HepG2 (cell line): ENCODE results near the gene WWC2. TPM values are rescaled to one million over a fixed set of nuclear protein-coding genes. Genes with fewer than 3 reads are reported as not detected.

ENCODE experiments used
- DNMT3B ChIP-seq: conservative IDR thresholded peaks from 2 replicates; pipeline ENCODE4 v1.6.1; 2016; ENCODE audit warnings: missing biosample characterization, control low read depth
- NFIC ChIP-seq: IDR thresholded peaks from 2 replicates; pipeline ENCODE4 v1.6.1; 2012; ENCODE audit warnings: mild to moderate bottlenecking, low read length, inconsistent platforms
- PAWR ChIP-seq: sonication (generic); formaldehyde crosslinking; IDR thresholded peaks from 2 replicates; pipeline ENCODE4 v1.4.0; 2020; ENCODE audit warnings: missing genetic modification reagents, mild to moderate bottlenecking, borderline replicate concordance
- SRSF9 ChIP-seq: fragments of 200-400 bp; formaldehyde crosslinking; IDR thresholded peaks from 2 replicates; pipeline ENCODE4 v1.6.1; 2018; ENCODE audit warnings: borderline replicate concordance, mild to moderate bottlenecking, low read depth, low read length; ENCODE audit not compliant: insufficient read depth, poor library complexity, severe bottlenecking
- STAT5B ChIP-seq: sonication (generic); formaldehyde crosslinking; IDR thresholded peaks from 2 replicates; pipeline ENCODE4 v1.4.0; 2020; ENCODE audit warnings: missing genetic modification reagents
- ZFAT ChIP-seq: sonication (generic); formaldehyde crosslinking; conservative IDR thresholded peaks from 2 replicates; pipeline ENCODE4 v1.8.1; 2023; ENCODE audit warnings: missing genetic modification reagents, inconsistent platforms
- ZNF138 ChIP-seq: sonication (generic); formaldehyde crosslinking; IDR thresholded peaks from 2 replicates; pipeline ENCODE4 v1.5.0; 2020; ENCODE audit warnings: mild to moderate bottlenecking, low read depth, missing genetic modification reagents
- ZNF333 ChIP-seq: sonication (generic); formaldehyde crosslinking; IDR thresholded peaks from 2 replicates; pipeline ENCODE4 v1.4.0; 2020; ENCODE audit warnings: mild to moderate bottlenecking, missing genetic modification reagents, borderline replicate concordance
- ZNF577 ChIP-seq: sonication (generic); formaldehyde crosslinking; IDR thresholded peaks from 2 replicates; pipeline ENCODE4 v1.4.0; 2020; ENCODE audit warnings: mild to moderate bottlenecking, low read depth, missing genetic modification reagents, borderline replicate concordance
- polyA plus RNA-seq, 8 experiments: library from polyadenylated mRNA; depleted of rRNA in 3 of 8; stranded (reverse) in 7 of 8; unstranded in 1 of 8; fragments of >200 nt; fragmentation: Illumina TruSeq in 4 of 8; extraction: Trizol in 4 of 8; gene quantifications; 2 replicates each; pipeline versions ENCODE4 v1.2.1 to v1.2.3, GENCODE V29; 2011 to 2016; ENCODE audit warnings: low read depth in 4 of 8, missing spikeins in 1 of 8, mixed read lengths in 1 of 8; ENCODE audit not compliant: insufficient read depth in 1 of 8
- total RNA-seq, 5 experiments: library from RNA; depleted of rRNA; stranded (reverse); fragments of >200 nt; fragmentation: Illumina TruSeq; extraction: Trizol; gene quantifications; 2 replicates each; pipeline ENCODE4 v1.2.3, GENCODE V29; 2016; ENCODE audit warnings: low read depth in 1 of 5
- TF ChIP-seq, protein P1 (sequence below): sonication (generic); formaldehyde crosslinking; IDR thresholded peaks from 2 replicates; pipeline ENCODE4 v1.5.1; 2020; ENCODE audit warnings: mild to moderate bottlenecking, missing genetic modification reagents, borderline replicate concordance
- TF ChIP-seq, protein P2 (sequence below): sonication (generic); formaldehyde crosslinking; IDR thresholded peaks from 2 replicates; pipeline ENCODE4 v1.5.0; 2020; ENCODE audit warnings: mild to moderate bottlenecking, missing genetic modification reagents
- TF ChIP-seq, protein P3 (sequence below): sonication (generic); formaldehyde crosslinking; IDR thresholded peaks from 2 replicates; pipeline ENCODE4 v1.5.0; 2020; ENCODE audit warnings: missing genetic modification reagents, mild to moderate bottlenecking, borderline replicate concordance
- TF ChIP-seq, protein P4 (sequence below), 2 experiments: sonication (generic) in 1 of 2; formaldehyde crosslinking in 1 of 2; IDR thresholded peaks; 2 replicates each; pipeline versions ENCODE4 v1.5.1 to v1.6.1; 2011 to 2020; ENCODE audit warnings: borderline replicate concordance in 1 of 2, low read depth in 1 of 2, low read length in 1 of 2, mild to moderate bottlenecking in 1 of 2, missing genetic modification reagents in 1 of 2, moderate library complexity in 1 of 2
- TF ChIP-seq, protein P5 (sequence below): sonication (generic); formaldehyde crosslinking; IDR thresholded peaks from 2 replicates; pipeline ENCODE4 v1.4.0; 2020; ENCODE audit warnings: missing genetic modification reagents

The WWC2 gene
- total and polyA plus RNA-seq, 2 of the 13 experiments (the other 11 are each of a cell fraction or from before 2014, with no cell fraction given), result 40.0 to 50.1 TPM

DNA sequence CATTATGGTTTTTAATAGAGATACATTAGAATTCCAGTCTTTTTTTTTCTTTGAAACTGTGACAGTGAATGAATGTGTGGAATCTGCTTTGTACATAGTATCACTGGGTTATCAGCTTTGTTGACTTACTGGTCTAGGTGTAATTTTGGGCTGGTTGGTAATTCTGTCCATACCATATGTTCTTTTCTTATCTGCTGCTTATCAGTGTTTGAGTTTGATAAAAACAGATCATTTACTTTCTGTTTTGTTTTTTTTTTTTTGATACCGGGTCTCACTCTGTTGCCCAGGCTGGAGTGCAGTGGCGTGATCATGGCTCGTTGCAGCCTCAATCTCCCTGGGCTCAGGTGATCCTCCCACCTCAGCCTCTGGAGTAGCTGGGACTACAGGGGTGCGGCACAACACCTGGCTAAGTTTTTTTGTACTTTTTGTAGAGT lies 12.4 kb downstream of the WWC2 start (continued):
- TF ChIP-seq, protein P1, sequence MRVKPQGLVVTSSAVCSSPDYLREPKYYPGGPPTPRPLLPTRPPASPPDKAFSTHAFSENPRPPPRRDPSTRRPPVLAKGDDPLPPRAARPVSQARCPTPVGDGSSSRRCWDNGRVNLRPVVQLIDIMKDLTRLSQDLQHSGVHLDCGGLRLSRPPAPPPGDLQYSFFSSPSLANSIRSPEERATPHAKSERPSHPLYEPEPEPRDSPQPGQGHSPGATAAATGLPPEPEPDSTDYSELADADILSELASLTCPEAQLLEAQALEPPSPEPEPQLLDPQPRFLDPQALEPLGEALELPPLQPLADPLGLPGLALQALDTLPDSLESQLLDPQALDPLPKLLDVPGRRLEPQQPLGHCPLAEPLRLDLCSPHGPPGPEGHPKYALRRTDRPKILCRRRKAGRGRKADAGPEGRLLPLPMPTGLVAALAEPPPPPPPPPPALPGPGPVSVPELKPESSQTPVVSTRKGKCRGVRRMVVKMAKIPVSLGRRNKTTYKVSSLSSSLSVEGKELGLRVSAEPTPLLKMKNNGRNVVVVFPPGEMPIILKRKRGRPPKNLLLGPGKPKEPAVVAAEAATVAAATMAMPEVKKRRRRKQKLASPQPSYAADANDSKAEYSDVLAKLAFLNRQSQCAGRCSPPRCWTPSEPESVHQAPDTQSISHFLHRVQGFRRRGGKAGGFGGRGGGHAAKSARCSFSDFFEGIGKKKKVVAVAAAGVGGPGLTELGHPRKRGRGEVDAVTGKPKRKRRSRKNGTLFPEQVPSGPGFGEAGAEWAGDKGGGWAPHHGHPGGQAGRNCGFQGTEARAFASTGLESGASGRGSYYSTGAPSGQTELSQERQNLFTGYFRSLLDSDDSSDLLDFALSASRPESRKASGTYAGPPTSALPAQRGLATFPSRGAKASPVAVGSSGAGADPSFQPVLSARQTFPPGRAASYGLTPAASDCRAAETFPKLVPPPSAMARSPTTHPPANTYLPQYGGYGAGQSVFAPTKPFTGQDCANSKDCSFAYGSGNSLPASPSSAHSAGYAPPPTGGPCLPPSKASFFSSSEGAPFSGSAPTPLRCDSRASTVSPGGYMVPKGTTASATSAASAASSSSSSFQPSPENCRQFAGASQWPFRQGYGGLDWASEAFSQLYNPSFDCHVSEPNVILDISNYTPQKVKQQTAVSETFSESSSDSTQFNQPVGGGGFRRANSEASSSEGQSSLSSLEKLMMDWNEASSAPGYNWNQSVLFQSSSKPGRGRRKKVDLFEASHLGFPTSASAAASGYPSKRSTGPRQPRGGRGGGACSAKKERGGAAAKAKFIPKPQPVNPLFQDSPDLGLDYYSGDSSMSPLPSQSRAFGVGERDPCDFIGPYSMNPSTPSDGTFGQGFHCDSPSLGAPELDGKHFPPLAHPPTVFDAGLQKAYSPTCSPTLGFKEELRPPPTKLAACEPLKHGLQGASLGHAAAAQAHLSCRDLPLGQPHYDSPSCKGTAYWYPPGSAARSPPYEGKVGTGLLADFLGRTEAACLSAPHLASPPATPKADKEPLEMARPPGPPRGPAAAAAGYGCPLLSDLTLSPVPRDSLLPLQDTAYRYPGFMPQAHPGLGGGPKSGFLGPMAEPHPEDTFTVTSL (CRISPR knock-in tag), result peak; percentile 32; the same call in 1 of the 2 replicates
- no peak for TF ChIP-seq STAT5B (CRISPR knock-in tag)
- no peak for TF ChIP-seq SRSF9
- TF ChIP-seq PAWR (CRISPR knock-in tag), result no peak
- peak; percentile 96 for TF ChIP-seq ZFAT (CRISPR knock-in tag)
- TF ChIP-seq, protein P2, sequence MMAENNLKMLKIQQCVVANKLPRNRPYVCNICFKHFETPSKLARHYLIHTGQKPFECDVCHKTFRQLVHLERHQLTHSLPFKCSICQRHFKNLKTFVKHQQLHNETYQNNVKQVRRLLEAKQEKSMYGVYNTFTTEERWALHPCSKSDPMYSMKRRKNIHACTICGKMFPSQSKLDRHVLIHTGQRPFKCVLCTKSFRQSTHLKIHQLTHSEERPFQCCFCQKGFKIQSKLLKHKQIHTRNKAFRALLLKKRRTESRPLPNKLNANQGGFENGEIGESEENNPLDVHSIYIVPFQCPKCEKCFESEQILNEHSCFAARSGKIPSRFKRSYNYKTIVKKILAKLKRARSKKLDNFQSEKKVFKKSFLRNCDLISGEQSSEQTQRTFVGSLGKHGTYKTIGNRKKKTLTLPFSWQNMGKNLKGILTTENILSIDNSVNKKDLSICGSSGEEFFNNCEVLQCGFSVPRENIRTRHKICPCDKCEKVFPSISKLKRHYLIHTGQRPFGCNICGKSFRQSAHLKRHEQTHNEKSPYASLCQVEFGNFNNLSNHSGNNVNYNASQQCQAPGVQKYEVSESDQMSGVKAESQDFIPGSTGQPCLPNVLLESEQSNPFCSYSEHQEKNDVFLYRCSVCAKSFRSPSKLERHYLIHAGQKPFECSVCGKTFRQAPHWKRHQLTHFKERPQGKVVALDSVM, result peak; percentile 97
- no peak for TF ChIP-seq ZNF138
- TF ChIP-seq, protein P3, sequence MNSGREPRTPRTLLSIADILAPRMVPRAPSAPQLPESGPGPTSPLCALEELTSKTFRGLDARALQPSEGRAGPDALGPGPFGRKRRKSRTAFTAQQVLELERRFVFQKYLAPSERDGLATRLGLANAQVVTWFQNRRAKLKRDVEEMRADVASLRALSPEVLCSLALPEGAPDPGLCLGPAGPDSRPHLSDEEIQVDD (CRISPR knock-in tag), result no peak
- no peak for TF ChIP-seq ZNF333 (CRISPR knock-in tag)
- TF ChIP-seq, protein P4, sequence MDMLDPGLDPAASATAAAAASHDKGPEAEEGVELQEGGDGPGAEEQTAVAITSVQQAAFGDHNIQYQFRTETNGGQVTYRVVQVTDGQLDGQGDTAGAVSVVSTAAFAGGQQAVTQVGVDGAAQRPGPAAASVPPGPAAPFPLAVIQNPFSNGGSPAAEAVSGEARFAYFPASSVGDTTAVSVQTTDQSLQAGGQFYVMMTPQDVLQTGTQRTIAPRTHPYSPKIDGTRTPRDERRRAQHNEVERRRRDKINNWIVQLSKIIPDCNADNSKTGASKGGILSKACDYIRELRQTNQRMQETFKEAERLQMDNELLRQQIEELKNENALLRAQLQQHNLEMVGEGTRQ (IDR thresholded peaks at IDR 0.05; ENCODE audit: low read depth, low read length), result no peak
- TF ChIP-seq, protein P4 (CRISPR knock-in tag; IDR thresholded peaks at IDR 0.05; ENCODE audit: borderline replicate concordance), result no peak
- TF ChIP-seq NFIC, result peak; percentile 63; the same call in 1 of the 2 replicates
- TF ChIP-seq ZNF577 (CRISPR knock-in tag), result no peak
- no peak for TF ChIP-seq DNMT3B (CRISPR knock-in tag)
- TF ChIP-seq, protein P5, sequence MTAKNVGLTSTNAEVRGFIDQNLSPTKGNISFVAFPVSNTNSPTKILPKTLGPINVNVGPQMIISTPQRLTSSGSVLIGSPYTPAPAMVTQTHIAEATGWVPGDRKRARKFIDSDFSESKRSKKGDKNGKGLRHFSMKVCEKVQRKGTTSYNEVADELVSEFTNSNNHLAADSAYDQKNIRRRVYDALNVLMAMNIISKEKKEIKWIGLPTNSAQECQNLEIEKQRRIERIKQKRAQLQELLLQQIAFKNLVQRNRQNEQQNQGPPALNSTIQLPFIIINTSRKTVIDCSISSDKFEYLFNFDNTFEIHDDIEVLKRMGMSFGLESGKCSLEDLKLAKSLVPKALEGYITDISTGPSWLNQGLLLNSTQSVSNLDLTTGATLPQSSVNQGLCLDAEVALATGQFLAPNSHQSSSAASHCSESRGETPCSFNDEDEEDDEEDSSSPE, result no peak
